ENCODE measurements around the gene PSMD11. TPM values are rescaled to one million over a fixed set of nuclear protein-coding genes. Genes with fewer than 3 reads are reported as not detected.
A peak's percentile ranks its signal among the peaks of the same experiment; 100 is the strongest.
"Not testable (repeated sequence)": the region's sequence is repeated elsewhere in the genome, so short reads cannot be mapped to it uniquely, and the experiment has no call there.

Gene PSMD11
- 96.0 and 100.0 TPM in 2 replicates for total RNA-seq (2014; rRNA removed)
- polyA plus RNA-seq (2012) = 95.3 TPM

GRCh38 chr17:32444301-32445073 is at the start of gene PSMD11:
TSS of gene PSMD11 (plus strand) at chr17:32444510. CDS start at chr17:32444524, 14 bp downstream.
- DNase-seq (ENCODE audit: low read depth) = peak; percentile 96

GRCh38 chr17:32396343-32396742 is 48.0 kb upstream of the PSMD11 start:
- DNase-seq (ENCODE audit: low read depth) = no peak

GRCh38 chr17:32398946-32399345 is 45.4 kb upstream of the PSMD11 start:
- DNase-seq (ENCODE audit: low read depth) = no peak

GRCh38 chr17:32410085-32410484 is 34.2 kb upstream of the PSMD11 start:
- DNase-seq (ENCODE audit: low read depth) = not testable (repeated sequence)

GRCh38 chr17:32426894-32427293 is 17.4 kb upstream of the PSMD11 start:
- no peak for DNase-seq (ENCODE audit: low read depth)

- DNase-seq (ENCODE audit: low read depth) = no peak
Measured at GRCh38 chr17:32429598-32429997, 14.7 kb upstream of the PSMD11 start.

- no peak for DNase-seq (ENCODE audit: low read depth)
Measured at GRCh38 chr17:32440722-32441121, 3.6 kb upstream of the PSMD11 start.

GRCh38 chr17:32441886-32442285 is 2.4 kb upstream of the PSMD11 start:
- DNase-seq (ENCODE audit: low read depth) = no peak

- DNase-seq (ENCODE audit: low read depth) = no peak
Measured at GRCh38 chr17:32443827-32444300, 446 bp upstream of the PSMD11 start.

GRCh38 chr17:32445074-32445415 is 735 bp downstream of the PSMD11 start:
- DNase-seq (ENCODE audit: low read depth) = peak; percentile 66

GRCh38 chr17:32445497-32445896 is 1.2 kb downstream of the PSMD11 start:
- DNase-seq (ENCODE audit: low read depth) = no peak

GRCh38 chr17:32445971-32446370 is 1.7 kb downstream of the PSMD11 start:
- DNase-seq (ENCODE audit: low read depth) = peak; percentile 21

GRCh38 chr17:32446949-32447348 is 2.6 kb downstream of the PSMD11 start:
- DNase-seq (ENCODE audit: low read depth) = no peak

GRCh38 chr17:32449963-32450362 is 5.7 kb downstream of the PSMD11 start:
- DNase-seq (ENCODE audit: low read depth) = no peak

GRCh38 chr17:32450379-32450778 is 6.1 kb downstream of the PSMD11 start:
- not testable (repeated sequence) for DNase-seq (ENCODE audit: low read depth)

- no peak for DNase-seq (ENCODE audit: low read depth)
Measured at GRCh38 chr17:32451879-32452278, 7.6 kb downstream of the PSMD11 start.

GRCh38 chr17:32452281-32452680 is 8.0 kb downstream of the PSMD11 start:
- DNase-seq (ENCODE audit: low read depth) = no peak

- DNase-seq (ENCODE audit: low read depth) = no peak
Measured at GRCh38 chr17:32453370-32453769, 9.1 kb downstream of the PSMD11 start.

- no peak for DNase-seq (ENCODE audit: low read depth)
Measured at GRCh38 chr17:32458371-32458770, 14.1 kb downstream of the PSMD11 start.

- DNase-seq (ENCODE audit: low read depth) = no peak
Measured at GRCh38 chr17:32460054-32460453, 15.7 kb downstream of the PSMD11 start.

GRCh38 chr17:32461498-32461852 is 17.2 kb downstream of the PSMD11 start:
- no peak for DNase-seq (ENCODE audit: low read depth)

GRCh38 chr17:32461853-32462617 is 17.7 kb downstream of the PSMD11 start:
- peak; percentile 54 for DNase-seq (ENCODE audit: low read depth)

GRCh38 chr17:32463304-32463703 is 19.0 kb downstream of the PSMD11 start:
- no peak for DNase-seq (ENCODE audit: low read depth)

All from LHCN-M2 (cell line).